Dermis blood vessel endothelial cell (primary cell): ENCODE results near the gene SLC10A3. TPM values are rescaled to one million over a fixed set of nuclear protein-coding genes. Genes with fewer than 3 reads are reported as not detected.
"Not testable (repeated sequence)": the region's sequence is repeated elsewhere in the genome, so short reads cannot be mapped to it uniquely, and the experiment has no call there.

Experiments
- DNase-seq: peaks from one replicate; pipeline ENCODE4 v3.0.0; 2010
- total RNA-seq: library from RNA; depleted of rRNA; stranded (reverse); fragments of >200 nt; gene quantifications from 2 replicates; pipeline ENCODE4 v1.2.3, GENCODE V29; 2014

Gene SLC10A3
- total RNA-seq, 1 donor from 2014 or later = 22.1 TPM

GRCh38 chrX:154509455-154509854 is 19.0 kb upstream of the SLC10A3 start:
- DNase-seq = no peak

- DNase-seq = no peak
Measured at GRCh38 chrX:154508384-154508745, 17.9 kb upstream of the SLC10A3 start.

- DNase-seq = no peak
Measured at GRCh38 chrX:154507673-154508383, 17.4 kb upstream of the SLC10A3 start.

GRCh38 chrX:154506483-154507332 is 16.3 kb upstream of the SLC10A3 start:
- DNase-seq = no peak

- DNase-seq = peak; percentile 54
Measured at GRCh38 chrX:154505734-154506133, 15.3 kb upstream of the SLC10A3 start.

- no peak for DNase-seq
Measured at GRCh38 chrX:154502989-154503388, 12.6 kb upstream of the SLC10A3 start.

GRCh38 chrX:154502098-154502497 is 11.7 kb upstream of the SLC10A3 start:
- no peak for DNase-seq

GRCh38 chrX:154501423-154501822 is 11.0 kb upstream of the SLC10A3 start:
- DNase-seq = not testable (repeated sequence)

GRCh38 chrX:154496591-154497137 is 6.2 kb upstream of the SLC10A3 start:
- DNase-seq = not testable (repeated sequence)

GRCh38 chrX:154495472-154495922 is 5.1 kb upstream of the SLC10A3 start:
- DNase-seq = no peak

GRCh38 chrX:154494715-154495114 is 4.3 kb upstream of the SLC10A3 start:
- DNase-seq = no peak

- DNase-seq = peak; percentile 24
Measured at GRCh38 chrX:154490021-154490413, 412 bp downstream of the SLC10A3 start.

GRCh38 chrX:154489182-154489581 is 1.2 kb downstream of the SLC10A3 start:
- no peak for DNase-seq

GRCh38 chrX:154488336-154489075 is 1.9 kb downstream of the SLC10A3 start:
- DNase-seq = no peak

- no peak for DNase-seq
Measured at GRCh38 chrX:154487518-154488290, 2.7 kb downstream of the SLC10A3 start.

GRCh38 chrX:154486396-154487207 is 3.8 kb downstream of the SLC10A3 start, which contains the start of gene UBL4A:
TSS of gene UBL4A (minus strand) at chrX:154486615. CDS start at chrX:154486584, 31 bp downstream.
- DNase-seq = peak; percentile 50

- peak; percentile 17 for DNase-seq
Measured at GRCh38 chrX:154486052-154486395, 4.4 kb downstream of the SLC10A3 start.

GRCh38 chrX:154485150-154486051 is 5.0 kb downstream of the SLC10A3 start:
- DNase-seq = no peak

- DNase-seq = no peak
Measured at GRCh38 chrX:154484255-154485149, 5.9 kb downstream of the SLC10A3 start.
